Measurements from ENCODE around the gene HYLS1. TPM values are rescaled to one million over a fixed set of nuclear protein-coding genes. Genes with fewer than 3 reads are reported as not detected.
A peak's percentile ranks its signal among the peaks of the same experiment; 100 is the strongest.

HYLS1 gene
- total RNA-seq, 4 donors from 2014 or later = 2.6 to 4.9 (median 3.0) TPM

DNA sequence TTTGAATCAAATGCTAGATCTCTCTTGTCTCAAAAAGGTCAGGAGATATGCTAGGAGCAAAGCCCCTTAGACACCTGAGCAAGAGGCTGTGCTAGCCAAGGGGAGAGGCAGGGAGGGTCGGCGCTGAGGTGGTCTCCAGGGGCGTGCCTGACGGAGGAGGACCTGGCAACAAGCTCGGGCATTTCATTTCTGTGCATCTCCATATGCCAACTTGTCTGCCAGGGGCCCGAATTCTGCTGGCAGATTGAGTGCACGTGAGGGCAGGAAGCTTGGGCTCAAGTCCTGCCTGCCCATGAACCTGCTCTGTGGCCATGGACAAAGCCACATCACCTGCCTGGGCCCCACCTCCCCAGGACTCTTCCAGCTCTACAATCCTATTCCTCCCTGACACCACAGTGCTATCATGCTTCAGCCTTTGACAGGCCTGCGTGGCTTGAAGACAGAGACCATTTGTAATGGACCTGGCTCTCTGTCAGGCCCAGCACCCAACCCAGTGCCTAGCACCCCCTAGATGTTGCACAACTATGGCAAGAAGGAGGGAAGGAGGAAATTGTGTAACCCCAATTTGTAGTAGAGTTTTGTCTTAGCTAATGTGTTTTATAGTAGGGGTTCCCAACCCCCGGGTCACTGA is 42.1 kb downstream of the HYLS1 start:
- DNase-seq (ENCODE audit: low spot score) (no peak), ATAC-seq (ENCODE audit: low FRiP score) (peak; percentile 59)
- TF ChIP-seq, protein P1, sequence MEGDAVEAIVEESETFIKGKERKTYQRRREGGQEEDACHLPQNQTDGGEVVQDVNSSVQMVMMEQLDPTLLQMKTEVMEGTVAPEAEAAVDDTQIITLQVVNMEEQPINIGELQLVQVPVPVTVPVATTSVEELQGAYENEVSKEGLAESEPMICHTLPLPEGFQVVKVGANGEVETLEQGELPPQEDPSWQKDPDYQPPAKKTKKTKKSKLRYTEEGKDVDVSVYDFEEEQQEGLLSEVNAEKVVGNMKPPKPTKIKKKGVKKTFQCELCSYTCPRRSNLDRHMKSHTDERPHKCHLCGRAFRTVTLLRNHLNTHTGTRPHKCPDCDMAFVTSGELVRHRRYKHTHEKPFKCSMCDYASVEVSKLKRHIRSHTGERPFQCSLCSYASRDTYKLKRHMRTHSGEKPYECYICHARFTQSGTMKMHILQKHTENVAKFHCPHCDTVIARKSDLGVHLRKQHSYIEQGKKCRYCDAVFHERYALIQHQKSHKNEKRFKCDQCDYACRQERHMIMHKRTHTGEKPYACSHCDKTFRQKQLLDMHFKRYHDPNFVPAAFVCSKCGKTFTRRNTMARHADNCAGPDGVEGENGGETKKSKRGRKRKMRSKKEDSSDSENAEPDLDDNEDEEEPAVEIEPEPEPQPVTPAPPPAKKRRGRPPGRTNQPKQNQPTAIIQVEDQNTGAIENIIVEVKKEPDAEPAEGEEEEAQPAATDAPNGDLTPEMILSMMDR (IDR thresholded peaks at IDR 0.05) = no peak

DNA sequence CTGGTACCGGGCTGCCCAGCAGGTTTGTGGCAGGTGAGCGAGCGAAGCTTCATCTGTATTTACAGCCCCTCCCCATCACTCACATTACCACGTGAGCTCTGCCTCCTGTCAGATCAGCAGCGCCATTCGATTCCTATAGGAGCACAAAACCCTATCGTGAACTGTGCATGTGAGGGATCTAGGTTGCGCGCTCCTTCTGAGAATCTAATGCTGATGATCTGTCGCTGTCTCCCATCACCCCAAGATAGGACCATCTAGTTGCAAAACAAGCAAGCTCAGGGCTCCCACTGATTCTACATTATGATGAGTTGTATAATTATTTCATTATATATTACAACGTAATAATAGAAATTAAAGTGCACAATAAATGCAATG is 42.6 kb downstream of the HYLS1 start:
- ATAC-seq (ENCODE audit: low FRiP score) = no peak
- TF ChIP-seq, protein P1 (IDR thresholded peaks at IDR 0.05) = no peak
- no peak for DNase-seq (ENCODE audit: low spot score)

DNA sequence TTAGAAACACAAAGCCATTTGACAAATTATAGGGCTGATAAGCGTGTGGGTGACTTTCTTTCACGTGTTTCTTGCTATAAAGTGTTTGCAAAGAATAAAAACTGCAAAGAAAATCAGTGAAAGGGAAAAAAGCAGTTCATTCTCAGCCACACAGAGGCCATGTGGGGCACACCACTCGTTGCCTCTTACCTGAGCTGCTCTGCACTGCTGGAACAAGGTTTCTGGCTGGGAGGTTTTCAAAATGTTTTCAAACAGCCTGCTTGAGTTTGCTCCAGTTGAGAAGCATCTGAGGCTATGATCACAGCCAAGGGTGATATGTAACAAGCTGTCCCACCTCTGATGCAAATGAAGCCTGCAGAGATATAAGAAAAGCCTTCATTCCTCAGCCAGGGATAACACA is 43.6 kb downstream of the HYLS1 start:
- TF ChIP-seq, protein P1 (IDR thresholded peaks at IDR 0.05) = no peak
- peak; percentile 45 for ATAC-seq (ENCODE audit: low FRiP score)
- DNase-seq (ENCODE audit: low spot score) = no peak

DNA sequence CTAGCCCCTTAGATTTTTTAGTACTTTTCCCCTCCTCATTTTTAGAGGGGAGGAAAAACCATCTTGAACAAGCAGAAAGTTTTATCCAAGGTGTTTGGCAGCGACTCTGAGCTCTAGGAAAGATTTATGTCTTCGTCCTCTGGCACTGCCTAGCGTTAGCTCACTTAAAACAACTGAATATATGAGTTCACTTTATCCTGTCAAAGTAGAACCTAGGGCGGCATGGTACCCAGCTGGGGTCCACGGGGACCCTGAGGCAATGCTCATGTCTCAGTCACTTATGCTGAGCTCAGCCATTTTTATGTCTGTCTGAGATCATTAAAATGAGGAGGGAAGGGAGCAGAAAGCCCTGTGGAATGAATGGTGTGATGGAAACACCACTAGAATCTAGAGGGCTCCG is 44.2 kb downstream of the HYLS1 start:
- DNase-seq (ENCODE audit: low spot score) = no peak
- peak; percentile 48 for ATAC-seq (ENCODE audit: low FRiP score)
- TF ChIP-seq, protein P1 (IDR thresholded peaks at IDR 0.05) = no peak

DNA sequence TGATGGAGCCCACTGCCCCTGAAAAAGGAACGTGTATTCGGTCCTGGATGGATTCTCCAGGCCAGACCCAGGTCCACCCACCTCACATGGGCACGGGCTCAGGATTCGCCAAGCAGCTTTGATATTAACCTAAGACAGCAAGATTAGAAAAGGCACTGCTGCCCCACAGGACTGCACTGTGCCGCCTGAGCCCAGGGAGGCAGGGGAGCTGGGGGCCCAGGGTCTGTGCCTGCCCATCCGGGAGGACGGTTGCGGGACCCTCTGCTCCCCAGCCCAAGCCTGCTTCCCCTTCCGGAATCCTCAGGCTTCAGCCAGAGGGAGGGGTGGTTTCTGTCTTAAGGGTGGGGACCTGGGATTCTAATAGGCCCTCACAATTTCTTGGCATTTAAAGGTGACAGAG is 44.8 kb downstream of the HYLS1 start:
- ATAC-seq (ENCODE audit: low FRiP score) (no peak), DNase-seq (ENCODE audit: low spot score) (no peak)

DNA sequence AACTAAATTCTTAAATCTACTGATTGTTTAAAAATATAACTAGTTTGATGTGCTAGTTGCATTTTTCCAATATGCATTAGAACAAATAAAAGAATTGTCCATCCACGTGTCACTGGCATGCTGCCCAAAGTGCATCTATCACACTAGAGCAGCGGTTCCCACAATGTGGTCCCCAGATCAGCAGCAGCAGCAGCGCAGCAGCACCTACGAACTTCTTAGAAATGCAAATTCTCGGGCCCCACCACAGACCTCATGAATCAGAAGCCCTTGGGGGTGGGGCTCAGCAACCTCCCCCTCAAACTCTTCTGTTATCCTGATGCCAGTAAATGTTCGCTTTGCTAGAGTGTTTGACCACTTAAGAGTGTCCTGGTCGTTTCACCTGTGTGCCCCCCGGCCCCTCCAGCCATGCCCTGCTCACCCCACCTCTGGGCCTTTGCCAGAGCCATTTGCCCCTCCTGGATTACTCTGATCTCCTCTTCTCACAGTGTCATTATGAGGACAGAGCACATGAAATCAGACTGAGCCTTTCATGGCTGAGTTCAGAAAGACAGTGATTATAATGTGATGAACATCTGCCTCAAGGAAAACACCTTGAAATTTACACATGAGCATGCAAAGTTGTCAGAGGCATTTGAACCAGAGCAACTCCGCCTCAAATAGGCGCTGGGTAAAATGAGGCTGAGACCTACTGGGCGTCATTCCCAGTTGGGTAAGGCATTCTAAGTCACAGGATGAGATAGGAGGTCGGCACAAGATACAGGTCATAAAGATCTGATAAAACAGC is 45.8 kb downstream of the HYLS1 start:
- TF ChIP-seq, protein P1 (IDR thresholded peaks at IDR 0.05) = no peak
- ATAC-seq (ENCODE audit: low FRiP score) = no peak
- DNase-seq (ENCODE audit: low spot score) = no peak

More for the DNA sequence above, 44.8 kb downstream of the HYLS1 start:
- TF ChIP-seq, protein P1 (IDR thresholded peaks at IDR 0.05) = no peak

DNA sequence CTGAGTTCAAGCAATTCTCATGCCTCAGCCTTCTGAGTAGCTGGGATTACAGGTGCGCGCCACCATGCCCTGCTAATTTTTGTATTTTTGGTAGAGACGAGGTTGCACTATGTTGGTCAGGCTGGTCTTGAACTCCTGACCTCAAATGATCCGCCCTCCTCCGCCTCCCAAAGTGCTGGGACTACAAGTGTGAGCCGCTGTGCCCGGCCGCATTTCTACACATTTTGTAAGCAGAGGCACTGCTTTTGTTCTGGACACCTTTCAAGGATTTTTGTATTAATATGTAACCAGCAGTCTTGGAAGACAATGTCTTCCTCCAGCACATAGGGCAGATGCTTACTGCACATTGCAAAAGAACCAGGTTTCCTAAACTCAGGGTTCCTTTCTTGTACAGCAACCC is 47.0 kb downstream of the HYLS1 start:
- DNase-seq (ENCODE audit: low spot score) = no peak
- TF ChIP-seq, protein P1 (IDR thresholded peaks at IDR 0.05) = no peak
- ATAC-seq (ENCODE audit: low FRiP score) = no peak
